ENCODE measurements around the gene MRPL55. TPM values are rescaled to one million over a fixed set of nuclear protein-coding genes. Genes with fewer than 3 reads are reported as not detected.

MRPL55 gene
- total RNA-seq, 2 experiments from 2014 or later, result 51.1 to 52.7 TPM

- POLR2A ChIA-PET, result no interaction called here
- H3K9me3 Mint-ChIP-seq, result no peaks in the 10 kb centered on the region
- peaks cover 12% of the 10 kb centered on the region for H3K36me3 Mint-ChIP-seq
- CTCF ChIA-PET, result no interaction called here
- intact Hi-C loops (cut with micrococcal nuclease), result no loop called here
- H3K27ac Mint-ChIP-seq, result no peak overlapping the region
- no peak for DNase-seq
- no peaks in the 10 kb centered on the region for H3K27me3 Mint-ChIP-seq
- H3K4me3 Mint-ChIP-seq, result no peak overlapping the region
- H3K4me1 Mint-ChIP-seq (ENCODE audit: low read depth), result peaks cover 8% of the 10 kb centered on the region
Measured at GRCh38 chr1:228079013-228079412, 30.1 kb downstream of the MRPL55 start.

GRCh38 chr1:228077565-228078330 is 31.4 kb downstream of the MRPL55 start:
- CTCF ChIA-PET, result no interaction called here
- no peaks in the 10 kb centered on the region for H3K9me3 Mint-ChIP-seq
- peak; percentile 6 for DNase-seq
- intact Hi-C loops (cut with micrococcal nuclease), result no loop called here
- H3K27ac Mint-ChIP-seq, result no peak overlapping the region
- no peaks in the 10 kb centered on the region for H3K27me3 Mint-ChIP-seq
- H3K4me1 Mint-ChIP-seq (ENCODE audit: low read depth), result peaks cover 3% of the 10 kb centered on the region
- H3K4me3 Mint-ChIP-seq, result no peak overlapping the region
- peaks cover 3% of the 10 kb centered on the region for H3K36me3 Mint-ChIP-seq
- POLR2A ChIA-PET, result no interaction called here

- DNase-seq, result peak; percentile 7
- ChIA-PET POLR2A (interaction anchor here (0.6 kb wide), 1 partner anchor 12 kb away, joined by 3 read pairs; no protein-coding TSS in a partner anchor), CTCF (interaction anchor here (1.0 kb wide), 1 partner anchor 54 kb away, joined by 4 read pairs; no protein-coding TSS in a partner anchor)
- H3K27me3 Mint-ChIP-seq, result no peaks in the 10 kb centered on the region
- H3K9me3 Mint-ChIP-seq, result no peaks in the 10 kb centered on the region
- H3K27ac Mint-ChIP-seq, result no peak overlapping the region
- intact Hi-C loops (cut with micrococcal nuclease), result no loop called here
- no peak overlapping the region for H3K4me3 Mint-ChIP-seq
- peaks cover 3% of the 10 kb centered on the region for H3K36me3 Mint-ChIP-seq
- H3K4me1 Mint-ChIP-seq (ENCODE audit: low read depth), result peaks cover 3% of the 10 kb centered on the region
Measured at GRCh38 chr1:228076796-228077430, 32.2 kb downstream of the MRPL55 start.

GRCh38 chr1:228075801-228076271 is 33.3 kb downstream of the MRPL55 start:
- Mint-ChIP-seq H3K36me3 (peaks cover 1% of the 10 kb centered on the region), H3K4me3 (no peak overlapping the region)
- no peak for DNase-seq

GRCh38 chr1:228074954-228075730 is 34.0 kb downstream of the MRPL55 start:
- intact Hi-C loops (cut with micrococcal nuclease), result loop anchor here (5.0 kb wide), 1 partner anchor 73 kb away; no protein-coding TSS in a partner anchor
- no peak overlapping the region for H3K4me3 Mint-ChIP-seq
- H3K27me3 Mint-ChIP-seq, result no peaks in the 10 kb centered on the region
- CTCF ChIA-PET, result interaction anchor here (1.5 kb wide), 1 partner anchor 7 kb away, joined by 4 read pairs; the partner anchor contains the start of gene ARF1
- no peaks in the 10 kb centered on the region for H3K4me1 Mint-ChIP-seq (ENCODE audit: low read depth)
- peak; percentile 8 for DNase-seq
- H3K9me3 Mint-ChIP-seq, result no peaks in the 10 kb centered on the region
- peaks cover 1% of the 10 kb centered on the region for H3K36me3 Mint-ChIP-seq
- POLR2A ChIA-PET, result interaction anchor here (0.6 kb wide), 1 partner anchor 1728 kb away, joined by 3 read pairs; no protein-coding TSS in a partner anchor
- no peak overlapping the region for H3K27ac Mint-ChIP-seq

More at GRCh38 chr1:228075801-228076271, 33.3 kb downstream of the MRPL55 start:
- intact Hi-C loops (cut with micrococcal nuclease), result no loop called here
- POLR2A ChIA-PET, result no interaction called here
- H3K9me3 Mint-ChIP-seq, result no peaks in the 10 kb centered on the region
- no peaks in the 10 kb centered on the region for H3K4me1 Mint-ChIP-seq (ENCODE audit: low read depth)
- CTCF ChIA-PET, result no interaction called here
- no peaks in the 10 kb centered on the region for H3K27me3 Mint-ChIP-seq
- H3K27ac Mint-ChIP-seq, result no peak overlapping the region

GRCh38 chr1:228073857-228074545 is 35.1 kb downstream of the MRPL55 start:
- Mint-ChIP-seq H3K4me3 (no peak overlapping the region), H3K27me3 (no peaks in the 10 kb centered on the region), H3K27ac (no peak overlapping the region), H3K4me1 (ENCODE audit: low read depth) (no peaks in the 10 kb centered on the region), H3K36me3 (no peaks in the 10 kb centered on the region), H3K9me3 (no peaks in the 10 kb centered on the region)
- ChIA-PET POLR2A (interaction anchor here (0.6 kb wide), 1 partner anchor 1730 kb away, joined by 3 read pairs; no protein-coding TSS in a partner anchor), CTCF (interaction anchor here (1.5 kb wide), 1 partner anchor 9 kb away, joined by 4 read pairs; the partner anchor contains the start of gene ARF1)
- peak; percentile 27 for DNase-seq
- intact Hi-C loops (cut with micrococcal nuclease), result loop anchor here (5.0 kb wide), 1 partner anchor 72 kb away; no protein-coding TSS in a partner anchor

- H3K27ac Mint-ChIP-seq, result no peak overlapping the region
- POLR2A ChIA-PET, result no interaction called here
- peak; percentile 6 for DNase-seq
- H3K4me1 Mint-ChIP-seq (ENCODE audit: low read depth), result no peaks in the 10 kb centered on the region
- no peak overlapping the region for H3K4me3 Mint-ChIP-seq
- H3K27me3 Mint-ChIP-seq, result no peaks in the 10 kb centered on the region
- CTCF ChIA-PET, result interaction anchor here (1.5 kb wide), 1 partner anchor 9 kb away, joined by 4 read pairs; the partner anchor contains the start of gene ARF1
- H3K9me3 Mint-ChIP-seq, result no peaks in the 10 kb centered on the region
- no peaks in the 10 kb centered on the region for H3K36me3 Mint-ChIP-seq
- intact Hi-C loops (cut with micrococcal nuclease), result loop anchor here (5.0 kb wide), 1 partner anchor 71 kb away; no protein-coding TSS in a partner anchor
Measured at GRCh38 chr1:228073061-228073856, 35.8 kb downstream of the MRPL55 start.

- no peak for DNase-seq
- intact Hi-C loops (cut with micrococcal nuclease), result loop anchor here (5.0 kb wide), 1 partner anchor 70 kb away; no protein-coding TSS in a partner anchor
- no peaks in the 10 kb centered on the region for H3K27me3 Mint-ChIP-seq
- no peaks in the 10 kb centered on the region for H3K4me1 Mint-ChIP-seq (ENCODE audit: low read depth)
- POLR2A ChIA-PET, result no interaction called here
- CTCF ChIA-PET, result no interaction called here
- H3K27ac Mint-ChIP-seq, result no peak overlapping the region
- no peaks in the 10 kb centered on the region for H3K36me3 Mint-ChIP-seq
- no peak overlapping the region for H3K4me3 Mint-ChIP-seq
- H3K9me3 Mint-ChIP-seq, result no peaks in the 10 kb centered on the region
Measured at GRCh38 chr1:228072658-228073043, 36.4 kb downstream of the MRPL55 start.

- intact Hi-C loops (cut with micrococcal nuclease), result loop anchor here (5.0 kb wide), 1 partner anchor 70 kb away; no protein-coding TSS in a partner anchor
- CTCF ChIA-PET, result no interaction called here
- Mint-ChIP-seq H3K36me3 (no peaks in the 10 kb centered on the region), H3K4me1 (ENCODE audit: low read depth) (no peaks in the 10 kb centered on the region), H3K27ac (no peak overlapping the region), H3K9me3 (no peaks in the 10 kb centered on the region), H3K4me3 (no peak overlapping the region), H3K27me3 (no peaks in the 10 kb centered on the region)
- DNase-seq, result peak; percentile 6
- POLR2A ChIA-PET, result no interaction called here
Measured at GRCh38 chr1:228071839-228072657, 37.1 kb downstream of the MRPL55 start.

- H3K9me3 Mint-ChIP-seq, result no peaks in the 10 kb centered on the region
- H3K27me3 Mint-ChIP-seq, result peaks cover 7% of the 10 kb centered on the region
- H3K36me3 Mint-ChIP-seq, result no peaks in the 10 kb centered on the region
- ChIA-PET CTCF (no interaction called here), POLR2A (no interaction called here)
- H3K27ac Mint-ChIP-seq, result no peak overlapping the region
- intact Hi-C loops (cut with micrococcal nuclease), result loop anchor here (5.0 kb wide), 1 partner anchor 69 kb away; no protein-coding TSS in a partner anchor
- H3K4me3 Mint-ChIP-seq, result no peak overlapping the region
- H3K4me1 Mint-ChIP-seq (ENCODE audit: low read depth), result no peaks in the 10 kb centered on the region
- no peak for DNase-seq
Measured at GRCh38 chr1:228070851-228071250, 38.2 kb downstream of the MRPL55 start.
